HG03064 (cell line): Measurements from ENCODE around the gene HRH4.

Experiments
- ATAC-seq: cut with Tn5 transposase; IDR thresholded peaks from one replicate; pipeline ENCODE4 v1.9.1; 2021; ENCODE audit warnings: low read depth; ENCODE audit not compliant: unreplicated experiment

HRH4 gene

GRCh38 chr18:24462838-24463775 is 2.7 kb downstream of the HRH4 start:
- no peak for ATAC-seq

DNA sequence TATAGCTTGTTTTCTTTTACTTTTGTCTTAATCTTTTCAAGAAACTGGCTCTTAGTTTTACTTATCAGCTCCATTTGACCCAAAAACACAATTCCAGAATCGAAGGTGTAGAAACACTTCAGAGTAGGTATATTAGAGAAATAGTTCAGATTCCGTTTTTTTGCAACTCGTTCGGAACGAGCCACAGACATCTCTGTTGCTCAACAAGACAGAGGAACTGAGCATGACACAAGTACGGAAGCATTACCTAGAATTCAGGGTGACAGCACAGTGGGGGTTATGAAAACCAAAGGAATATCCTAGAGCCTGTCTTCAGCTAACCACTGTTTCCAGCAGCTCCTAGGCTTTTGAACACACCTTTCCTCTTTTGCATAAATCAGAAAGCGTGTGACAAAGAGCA is 5.0 kb downstream of the HRH4 start:
- no peak for ATAC-seq

DNA sequence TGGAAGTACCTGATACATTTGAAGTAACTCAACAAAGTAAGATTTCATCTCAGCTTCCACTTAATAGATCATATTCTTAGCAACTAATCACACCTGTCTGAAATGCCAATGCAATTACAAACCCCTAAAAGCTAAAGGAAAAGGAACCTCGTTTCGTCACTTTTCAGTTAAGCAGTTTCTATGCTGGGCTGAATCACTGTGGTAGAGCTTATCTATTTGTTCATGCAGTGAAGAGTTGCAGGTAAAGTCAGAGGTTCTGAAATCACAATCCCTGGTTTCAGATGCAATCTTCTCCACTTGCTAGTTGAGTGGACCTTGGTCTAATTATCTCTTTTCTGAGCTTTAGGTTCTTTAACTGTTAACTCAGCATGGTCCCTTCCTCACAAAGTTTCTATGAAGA is 6.3 kb downstream of the HRH4 start:
- ATAC-seq, result no peak

GRCh38 chr18:24470022-24470618 is 9.7 kb downstream of the HRH4 start:
- ATAC-seq, result no peak

- no peak for ATAC-seq
Observed at GRCh38 chr18:24470805-24471204, 10.4 kb downstream of the HRH4 start.

- no peak for ATAC-seq
Observed at GRCh38 chr18:24472591-24472990, 12.2 kb downstream of the HRH4 start.

- no peak for ATAC-seq
Observed at GRCh38 chr18:24474406-24474805, 14.0 kb downstream of the HRH4 start.

DNA sequence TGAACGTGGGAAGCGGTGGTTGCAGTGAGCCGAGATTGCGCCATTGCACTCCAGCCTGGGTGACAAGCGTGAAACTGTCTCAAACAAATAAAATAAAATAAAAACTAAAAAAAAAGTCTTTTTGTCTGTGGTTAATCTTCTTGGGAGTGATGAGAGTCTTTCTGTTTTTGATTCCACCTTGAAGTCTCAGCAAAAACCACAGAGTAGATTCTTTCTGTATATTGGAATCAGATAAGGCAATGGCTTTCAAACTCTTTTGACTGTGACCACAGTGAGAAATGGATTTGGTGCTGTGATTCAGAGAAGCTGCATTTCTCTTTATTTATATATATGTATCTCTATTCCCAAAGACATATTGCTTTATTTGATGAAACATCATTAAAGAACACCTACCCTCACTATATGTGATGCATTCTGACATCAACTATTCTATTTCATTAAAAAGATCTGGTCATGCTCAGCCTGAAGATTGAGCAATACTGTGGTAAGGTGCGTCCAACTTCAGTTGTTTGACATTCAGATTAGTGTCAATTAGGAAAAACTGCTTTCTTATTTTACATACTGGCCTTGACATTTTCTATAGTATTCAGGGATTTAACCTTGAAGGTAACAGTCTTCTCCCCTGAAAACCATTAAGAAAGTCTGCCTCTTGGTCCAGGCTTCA is 15.6 kb downstream of the HRH4 start:
- no peak for ATAC-seq

GRCh38 chr18:24479371-24479770 is 18.9 kb downstream of the HRH4 start:
- no peak for ATAC-seq

GRCh38 chr18:24482821-24483220 is 22.4 kb downstream of the HRH4 start:
- ATAC-seq, result no peak

DNA sequence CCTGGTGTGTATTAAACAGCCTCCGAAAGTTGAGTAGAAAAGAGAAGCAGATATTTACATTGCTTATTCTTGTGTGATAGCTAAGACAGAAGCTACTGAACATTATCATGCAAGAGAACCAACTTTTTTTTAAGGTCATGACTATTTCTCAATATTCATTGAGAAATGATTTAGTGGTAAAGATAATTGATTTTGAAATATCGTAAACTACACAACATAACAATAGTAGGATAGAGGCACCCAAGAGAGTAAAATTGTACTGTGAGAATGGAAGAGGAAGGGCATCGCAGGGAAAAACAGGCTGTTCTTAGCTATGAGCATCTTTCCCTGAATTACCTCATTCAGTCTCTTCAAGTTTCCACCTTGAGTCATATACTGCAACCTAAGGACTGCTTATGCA is 25.2 kb downstream of the HRH4 start:
- ATAC-seq, result no peak

- ATAC-seq, result no peak
Observed at GRCh38 chr18:24486684-24487083, 26.2 kb downstream of the HRH4 start.

DNA sequence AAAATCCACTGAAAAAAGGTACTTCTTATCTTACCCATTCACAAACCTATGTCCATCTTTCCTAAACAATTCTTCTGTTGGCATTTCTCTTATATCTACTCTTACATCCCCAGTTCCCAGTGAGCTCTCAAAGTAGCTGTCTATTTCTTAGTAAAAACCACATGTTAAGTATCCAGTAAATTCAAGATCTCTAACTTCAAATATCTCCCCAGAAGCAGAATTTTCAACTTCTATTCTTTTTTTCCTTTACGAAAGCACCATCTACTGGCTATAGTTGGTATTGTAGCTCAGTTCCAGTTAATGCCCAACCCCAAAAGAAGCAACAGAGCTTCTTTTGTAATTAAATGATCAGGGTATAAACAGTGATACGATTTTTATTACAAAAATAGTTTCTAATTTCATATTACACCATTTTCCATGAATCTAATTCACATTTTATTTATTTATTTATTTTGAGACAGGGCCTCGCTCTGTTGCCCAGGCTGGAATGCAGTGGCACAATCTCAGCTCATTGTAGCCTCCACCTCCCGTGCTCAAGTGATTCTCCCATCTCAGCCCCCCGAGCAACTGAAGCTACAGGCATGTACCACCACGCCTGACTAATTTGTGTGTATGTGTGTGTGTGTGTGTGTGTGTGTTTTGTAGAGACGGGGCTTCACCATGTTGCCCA is 28.5 kb downstream of the HRH4 start:
- no peak for ATAC-seq

DNA sequence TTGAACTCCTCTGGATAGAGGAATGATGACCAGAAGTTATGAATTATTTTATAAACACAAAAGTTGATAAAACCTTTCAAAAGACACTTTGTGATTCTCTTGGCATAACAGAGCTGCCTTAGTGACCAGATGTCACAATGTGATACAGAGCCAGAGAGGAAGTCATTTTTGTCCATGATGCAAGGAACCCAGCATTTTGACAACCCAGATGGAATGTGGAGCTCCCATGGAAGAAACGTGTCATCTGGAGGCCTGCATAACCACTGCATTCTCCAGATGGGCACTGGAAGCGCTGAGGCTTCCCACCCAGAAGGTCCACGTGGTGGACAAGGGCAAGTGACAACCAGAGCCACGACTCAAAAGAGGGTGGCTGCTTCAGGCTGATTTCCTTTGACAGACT is 30.1 kb downstream of the HRH4 start:
- no peak for ATAC-seq

- peak; percentile 87 for ATAC-seq
Observed at GRCh38 chr18:24491927-24492834, 31.7 kb downstream of the HRH4 start.

DNA sequence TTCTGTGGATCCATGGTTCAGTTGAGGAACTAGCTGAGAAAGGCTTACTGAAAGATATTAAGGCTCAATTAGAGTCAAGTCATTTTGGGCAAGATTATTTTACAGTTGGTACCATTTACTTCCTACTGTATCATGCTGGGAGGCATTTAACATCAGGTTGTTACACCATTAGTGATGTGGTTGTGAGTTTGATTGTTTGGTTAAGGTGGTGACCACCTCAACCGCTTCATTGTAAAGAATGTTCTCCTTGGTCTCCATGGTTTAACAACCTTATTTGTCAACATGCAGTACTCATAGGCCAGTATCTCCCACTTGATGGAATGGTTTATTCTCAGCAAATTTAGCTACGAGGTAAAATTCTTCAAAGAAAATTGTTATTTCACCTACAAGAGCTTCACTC is 34.1 kb downstream of the HRH4 start:
- no peak for ATAC-seq

DNA sequence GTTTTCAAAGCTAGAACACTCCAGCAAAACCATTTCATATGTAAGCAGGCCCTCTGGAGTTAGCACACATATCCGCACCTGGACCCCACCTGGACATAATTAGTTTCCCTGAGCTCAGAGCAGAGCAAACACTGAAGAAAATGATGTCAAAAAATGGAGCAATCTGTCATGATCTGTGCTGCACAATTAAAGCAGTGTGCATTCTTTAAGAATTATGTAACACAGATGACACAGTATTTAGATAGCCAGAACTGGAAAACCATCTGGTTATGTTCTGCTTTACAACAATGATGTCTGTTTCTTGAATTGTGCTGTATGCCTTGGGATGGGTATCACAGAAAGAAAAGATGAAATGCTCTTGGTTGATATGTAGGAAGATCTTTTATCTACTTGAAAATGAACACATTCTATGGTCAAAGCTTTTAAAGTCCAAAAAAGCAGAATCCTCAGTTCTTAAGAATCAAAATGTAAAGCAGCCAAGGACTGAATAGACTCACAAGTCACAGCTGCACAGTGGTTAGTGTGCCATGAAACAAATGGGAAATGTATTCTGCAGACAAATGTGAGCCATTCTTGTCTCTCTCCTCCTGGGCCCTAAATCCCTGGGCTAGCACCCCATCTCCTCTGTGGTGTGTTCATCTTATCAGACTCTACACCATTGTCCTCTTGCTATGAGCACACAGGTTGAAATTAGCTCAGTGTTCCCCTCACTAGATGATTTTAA is 36.8 kb downstream of the HRH4 start:
- ATAC-seq, result no peak

DNA sequence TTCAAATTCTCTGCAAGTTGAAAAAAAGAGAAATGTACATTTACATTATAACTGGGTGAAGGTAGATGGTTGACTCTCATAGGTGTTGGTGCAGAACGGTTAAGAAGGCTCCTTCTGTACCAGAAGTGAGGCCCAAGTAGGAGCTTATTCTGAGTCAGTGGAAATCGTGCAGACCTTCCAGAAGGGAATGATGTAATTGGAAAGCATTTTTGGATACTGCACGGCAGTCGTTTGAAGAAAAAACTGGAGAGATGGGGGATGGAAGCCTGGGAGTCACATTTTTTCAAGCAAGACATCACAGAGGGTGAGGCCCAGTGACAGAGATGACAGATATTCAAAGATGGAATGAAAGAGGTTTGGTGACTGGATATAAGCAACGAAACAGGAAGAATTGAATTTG is 39.4 kb downstream of the HRH4 start:
- ATAC-seq, result no peak

- no peak for ATAC-seq
Observed at GRCh38 chr18:24500217-24500616, 39.8 kb downstream of the HRH4 start.
